H54 (cell line): ENCODE data around the gene HDGFL2.
"Not testable (repeated sequence)": the region's sequence is repeated elsewhere in the genome, so short reads cannot be mapped to it uniquely, and the experiment has no call there.

Source experiments
- DNase-seq: peaks from one replicate; pipeline ENCODE4 v3.0.0; 2011; ENCODE audit warnings: low spot score, mixed read lengths; ENCODE audit not compliant: insufficient read length
- FAIRE-seq: peaks from 3 replicates; lab custom pipeline; 2011; peaks lifted over from hg19 to GRCh38; lab: Jason Lieb, UNC
- POLR2A ChIP-seq: IDR thresholded peaks from 2 replicates; pipeline ENCODE4 v1.6.1; 2011; ENCODE audit warnings: low read depth, mild to moderate bottlenecking, low read length

HDGFL2 gene

GRCh38 chr19:4516939-4517300, 44.8 kb downstream of the HDGFL2 start:
- FAIRE-seq = no peak
- peak; percentile 58 for DNase-seq
- TF ChIP-seq POLR2A = no peak

DNA sequence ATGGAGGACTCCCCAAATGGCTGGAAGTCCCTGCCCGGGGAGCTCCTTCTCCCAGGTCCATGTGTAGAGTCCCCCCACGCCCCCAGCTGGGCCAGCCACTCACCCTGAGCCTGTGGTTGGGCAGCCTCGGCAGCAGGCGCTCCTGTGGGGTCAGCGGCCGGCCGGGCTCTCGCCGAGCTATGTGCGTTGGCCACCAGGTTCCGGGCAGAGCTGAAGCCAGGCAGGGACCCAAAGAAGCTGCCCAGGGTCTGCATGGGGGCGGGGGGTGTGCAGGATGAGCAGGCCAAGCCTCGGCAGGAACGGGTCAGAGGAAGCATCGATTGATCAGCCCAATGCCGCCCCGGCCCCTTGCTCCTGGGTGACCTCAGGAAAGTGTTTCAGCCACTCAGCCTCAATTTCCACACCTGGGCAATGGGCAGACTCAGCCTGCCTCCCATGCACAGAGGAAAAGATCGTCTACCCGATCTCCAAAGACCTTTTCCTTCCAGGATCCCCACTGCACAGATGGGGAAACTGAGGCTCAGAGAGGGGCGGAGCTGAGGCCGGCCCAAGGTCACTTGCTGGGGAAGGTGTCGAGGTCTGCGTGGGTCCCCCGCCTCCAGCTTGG, 45.5 kb downstream of the HDGFL2 start:
- no peak for FAIRE-seq
- TF ChIP-seq POLR2A = no peak
- DNase-seq = no peak

- TF ChIP-seq POLR2A = no peak
- FAIRE-seq (no peak), DNase-seq (peak; percentile 73)
Observed at GRCh38 chr19:4518345-4519171, 46.5 kb downstream of the HDGFL2 start, which contains the start of gene PLIN4. PLIN4 (minus strand) TSS chr19:4518486; CDS start chr19:4518272, 214 bp downstream.

DNA sequence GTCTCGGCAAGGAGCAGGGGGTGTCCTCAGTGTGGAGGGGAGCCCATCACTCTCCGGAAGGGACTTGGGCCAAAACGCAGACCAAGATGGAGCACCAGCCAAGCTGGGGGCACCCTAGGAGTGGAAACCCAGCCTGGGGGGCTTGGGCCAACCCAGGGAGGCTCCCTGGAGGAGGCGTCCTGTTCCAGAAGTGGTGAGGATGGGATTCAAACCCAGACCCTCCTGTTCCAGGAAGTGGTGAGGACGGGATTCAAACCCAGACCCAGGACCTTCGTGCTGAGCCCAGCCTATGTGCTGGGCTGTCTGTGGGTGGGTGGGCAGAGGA, 47.0 kb downstream of the HDGFL2 start:
- DNase-seq = no peak
- TF ChIP-seq POLR2A = no peak
- no peak for FAIRE-seq

DNA sequence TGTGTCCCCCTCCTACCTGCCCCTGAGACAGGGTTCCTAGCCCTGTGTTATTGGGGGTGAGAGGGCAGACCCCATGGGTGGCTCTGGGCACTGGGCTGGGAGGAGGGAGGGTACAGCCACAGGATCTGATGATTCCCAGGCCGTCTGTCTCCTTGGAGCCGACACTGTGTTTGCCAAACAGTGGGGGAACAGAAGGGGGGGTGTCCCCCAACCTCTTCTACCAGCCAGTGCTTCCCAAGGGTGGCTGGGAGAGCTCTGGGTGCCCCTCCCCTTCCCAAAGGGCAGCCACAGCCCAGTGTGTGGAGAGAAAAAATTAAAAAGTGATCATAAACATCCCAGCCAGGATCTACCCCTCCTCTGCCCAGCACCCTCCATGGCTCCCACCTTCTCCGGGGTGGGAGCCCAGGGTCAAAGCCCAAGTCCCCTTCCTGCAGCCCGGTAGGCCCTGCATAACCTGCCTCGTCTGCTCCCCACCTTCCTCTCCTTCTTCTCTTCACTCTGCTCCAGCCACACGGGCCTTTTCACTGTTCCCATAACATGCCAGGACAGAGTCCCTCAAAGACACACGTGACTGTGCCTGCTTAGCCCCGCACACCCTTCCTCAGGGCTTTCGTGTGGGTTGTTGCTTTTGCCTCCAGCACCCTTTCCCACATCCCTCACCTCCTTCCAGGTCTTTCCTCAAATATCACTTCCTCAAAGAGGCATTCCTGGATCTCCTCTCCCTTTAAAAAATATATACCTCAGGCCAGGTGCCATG, 47.6 kb downstream of the HDGFL2 start:
- no peak for FAIRE-seq
- no peak for TF ChIP-seq POLR2A
- DNase-seq = no peak

- no peak for DNase-seq
- TF ChIP-seq POLR2A = no peak
- no peak for FAIRE-seq
Observed at GRCh38 chr19:4521170-4521887, 49.2 kb downstream of the HDGFL2 start.

GRCh38 chr19:4521888-4522242, 49.8 kb downstream of the HDGFL2 start:
- no peak for TF ChIP-seq POLR2A
- FAIRE-seq (no peak), DNase-seq (no peak)

- FAIRE-seq (no peak), DNase-seq (no peak)
- no peak for TF ChIP-seq POLR2A
Observed at GRCh38 chr19:4522291-4523002, 50.4 kb downstream of the HDGFL2 start.

DNA sequence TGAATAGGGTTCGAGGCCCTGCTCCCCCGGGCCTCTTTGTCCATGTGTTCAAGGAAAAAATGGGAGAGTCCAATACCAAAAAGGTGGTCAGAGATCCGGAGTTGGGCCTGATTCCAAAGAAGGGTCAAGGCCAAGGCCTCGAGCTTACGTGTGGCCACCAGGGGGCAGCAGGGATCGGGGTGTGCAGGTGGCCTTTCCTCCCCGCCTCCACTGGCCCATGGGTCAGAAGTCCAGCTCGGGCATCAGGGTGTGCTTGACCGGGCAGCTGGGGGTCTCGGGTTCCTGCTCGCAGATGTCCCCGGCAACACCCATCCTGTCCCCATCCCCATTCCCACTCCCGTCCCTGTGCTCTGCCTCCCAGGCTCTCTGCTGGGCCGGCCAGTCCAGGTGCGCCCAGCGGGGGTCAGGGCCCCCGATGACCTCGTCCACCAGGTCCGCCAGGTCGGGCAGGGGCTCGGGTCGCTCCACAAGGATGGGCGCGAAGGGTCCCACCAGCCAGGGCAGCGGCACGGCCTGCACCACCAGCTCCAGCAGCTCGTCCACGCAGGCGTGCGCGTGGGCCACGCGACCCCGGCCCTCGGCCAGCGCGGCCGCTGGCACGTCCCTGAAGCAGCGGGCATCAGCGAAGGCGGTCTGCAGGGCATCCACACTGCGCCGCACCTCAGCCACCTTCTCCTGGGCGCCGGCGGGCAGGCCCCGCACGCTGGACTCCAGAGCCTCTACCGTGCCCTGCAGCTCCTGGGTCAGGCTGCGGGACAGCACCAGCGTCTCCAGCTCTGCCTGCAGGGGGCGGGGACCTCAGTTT, 51.4 kb downstream of the HDGFL2 start:
- DNase-seq = peak; percentile 80
- TF ChIP-seq POLR2A = no peak
- no peak for FAIRE-seq

GRCh38 chr19:4524808-4525562, 52.9 kb downstream of the HDGFL2 start:
- FAIRE-seq (no peak), DNase-seq (peak; percentile 82)

DNA sequence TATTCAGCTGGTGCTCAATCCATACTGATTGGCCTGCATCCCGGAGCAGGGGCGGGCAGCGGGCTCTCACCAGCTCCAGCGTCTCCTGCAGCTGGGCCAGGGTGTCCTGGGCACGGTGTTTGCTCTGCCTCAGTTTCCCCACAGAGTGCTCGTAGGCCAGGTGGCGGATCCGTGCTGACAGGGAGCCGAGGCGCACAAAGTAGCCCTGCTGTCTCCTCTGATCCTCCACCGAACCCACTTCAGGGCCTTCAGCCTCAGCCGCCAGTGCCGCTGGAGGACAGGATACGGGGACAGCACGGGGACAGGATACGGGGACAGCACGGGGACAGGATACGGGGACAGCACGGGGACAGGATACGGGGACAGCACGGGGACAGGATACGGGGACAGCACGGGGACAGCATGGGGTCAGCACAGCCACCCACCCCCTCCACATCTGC, 53.5 kb downstream of the HDGFL2 start:
- FAIRE-seq (no peak), DNase-seq (no peak)
- no peak for TF ChIP-seq POLR2A

More at GRCh38 chr19:4524808-4525562, 52.9 kb downstream of the HDGFL2 start:
- TF ChIP-seq POLR2A = no peak

DNA sequence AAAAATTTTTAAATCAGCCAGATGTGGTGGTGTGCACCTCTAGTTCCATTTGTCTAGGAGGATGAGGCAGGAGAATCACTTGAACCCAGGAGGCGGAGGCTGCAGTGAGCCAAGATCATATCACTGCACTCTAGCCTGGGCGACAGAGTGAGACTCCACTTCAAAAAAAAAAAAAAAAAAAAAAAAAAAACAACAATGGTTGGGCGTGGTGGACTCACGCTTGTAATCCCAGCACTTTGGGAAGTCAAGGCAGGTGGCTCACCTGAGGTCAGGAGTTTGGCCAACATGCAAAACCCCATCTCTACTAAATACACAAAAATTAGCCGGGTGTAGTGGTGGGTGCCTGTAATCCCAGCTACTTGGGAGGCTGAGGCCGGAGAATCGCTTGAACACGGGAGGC, 55.3 kb downstream of the HDGFL2 start:
- not testable (repeated sequence) for DNase-seq, FAIRE-seq
